ENCODE data around the gene TGIF2.
"Not testable (repeated sequence)": the region's sequence is repeated elsewhere in the genome, so short reads cannot be mapped to it uniquely, and the experiment has no call there.

Gene TGIF2

DNA sequence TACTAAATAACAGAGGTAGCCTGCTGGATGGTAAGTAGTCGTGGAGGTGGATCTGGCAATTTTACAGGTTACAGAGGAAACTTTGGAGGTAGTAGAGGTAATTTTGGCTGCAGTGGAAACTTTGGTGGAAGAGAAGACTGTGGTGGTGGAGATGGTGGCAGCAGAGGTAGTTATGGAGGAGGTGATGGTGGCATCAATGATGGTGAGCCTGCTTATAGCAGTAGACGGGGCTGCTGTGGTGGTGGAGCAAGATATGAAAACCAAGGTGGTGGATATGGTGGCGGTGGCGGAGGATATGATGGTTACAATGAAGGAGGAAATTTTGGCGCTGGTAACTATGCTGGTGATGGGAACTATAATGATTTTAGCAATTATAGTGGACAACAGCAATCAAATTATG is 47.5 kb downstream of the TGIF2 start:
- no peak for DNase-seq (ENCODE audit: low read depth)

DNA sequence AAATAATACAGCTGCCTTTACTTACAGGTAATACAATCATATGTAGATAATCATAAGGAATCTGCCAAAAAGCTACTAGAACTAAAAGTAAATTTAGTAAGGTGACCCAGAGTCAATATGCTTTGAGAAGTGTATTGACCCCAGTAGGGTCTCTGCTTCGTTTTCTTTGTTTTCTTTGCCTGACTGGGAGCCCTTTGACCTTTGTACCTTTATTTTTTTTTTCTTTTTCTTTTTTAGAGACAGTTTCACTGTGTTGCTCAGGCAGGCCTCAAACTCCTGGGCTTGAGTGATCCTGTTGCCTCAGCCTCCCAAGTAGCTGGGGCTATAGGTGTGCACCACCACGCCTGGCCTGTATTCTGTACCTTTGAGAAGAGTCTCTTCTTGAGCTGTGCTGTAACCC is 50.0 kb downstream of the TGIF2 start:
- DNase-seq (ENCODE audit: low read depth): no peak

DNA sequence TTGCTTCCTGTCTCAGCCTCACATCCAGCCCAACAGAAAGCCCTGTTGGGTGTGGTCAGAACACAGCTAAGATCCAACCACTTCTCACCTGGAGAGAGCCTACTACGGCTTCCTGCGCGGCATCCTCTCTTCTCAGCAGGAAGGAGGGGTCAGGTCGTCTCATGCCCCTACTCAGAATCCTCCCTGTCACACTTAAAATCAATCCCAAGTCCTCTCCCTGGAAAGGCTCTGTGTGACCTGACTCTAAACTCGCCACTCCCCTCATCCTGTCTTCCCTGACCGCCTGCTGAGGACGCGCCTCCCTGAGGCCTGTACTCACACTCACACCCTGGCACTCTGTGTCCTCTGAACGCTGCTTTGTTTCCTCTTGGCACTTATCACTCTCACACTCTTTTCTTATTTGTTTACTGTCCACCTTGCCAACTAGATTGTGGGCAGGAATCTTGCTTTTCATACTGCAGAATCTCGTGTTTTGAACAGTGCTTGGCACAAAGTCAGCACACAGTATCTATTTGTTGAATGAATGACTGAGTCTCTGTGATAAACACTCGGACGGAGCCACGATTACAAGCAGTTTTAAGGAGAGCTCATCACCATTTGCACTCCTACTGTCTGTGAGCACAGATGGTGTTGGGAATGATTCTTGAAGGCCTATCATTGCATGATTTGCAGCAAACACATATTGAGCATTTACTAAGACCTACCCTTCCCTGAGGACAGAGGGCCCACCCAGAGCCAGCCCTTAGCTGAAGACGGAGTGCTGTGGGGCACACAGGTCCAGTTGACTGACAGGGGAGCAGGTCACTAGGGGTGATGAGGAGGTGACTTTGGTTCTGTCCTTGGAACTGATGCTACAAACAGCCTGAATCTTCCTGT is 50.9 kb downstream of the TGIF2 start:
- DNase-seq (ENCODE audit: low read depth): no peak

DNA sequence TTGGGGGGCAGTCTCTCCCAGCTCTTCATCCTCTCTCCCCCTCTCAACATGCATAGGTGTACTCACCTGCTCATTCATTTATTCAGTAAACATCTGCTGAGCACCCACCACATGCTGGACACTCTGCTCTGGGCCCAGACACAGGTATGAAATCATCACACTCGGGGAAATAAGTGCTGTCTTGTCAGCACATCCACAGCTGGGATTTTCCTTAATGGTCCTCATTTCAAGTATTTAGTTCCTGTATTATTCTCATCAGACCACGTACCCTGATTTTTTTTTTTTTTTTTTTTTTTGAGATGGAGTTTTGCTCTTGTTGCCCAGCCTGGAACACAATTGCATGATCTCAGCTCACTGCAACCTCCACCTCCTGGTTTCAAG is 51.5 kb downstream of the TGIF2 start:
- no peak for DNase-seq (ENCODE audit: low read depth)

DNA sequence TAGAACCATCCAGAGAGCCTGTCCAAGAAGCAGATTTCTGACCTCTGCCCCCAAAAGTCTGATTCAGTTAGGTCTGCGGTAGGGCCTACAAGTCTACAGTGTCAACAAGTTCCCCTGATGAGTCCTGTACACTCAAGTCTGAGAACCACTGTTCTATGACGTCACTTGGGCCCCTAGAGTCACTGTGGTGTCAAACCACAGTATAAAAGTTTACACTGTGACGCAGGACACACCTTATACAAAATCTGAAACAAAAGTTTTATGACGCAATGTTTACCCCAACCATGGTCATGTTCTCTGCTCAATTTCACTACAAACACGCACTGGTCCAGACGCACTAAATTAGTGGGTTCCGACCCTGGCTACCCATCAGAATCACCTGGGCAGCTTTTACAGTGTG is 54.7 kb downstream of the TGIF2 start:
- peak; percentile 25 for DNase-seq (ENCODE audit: low read depth)

DNA sequence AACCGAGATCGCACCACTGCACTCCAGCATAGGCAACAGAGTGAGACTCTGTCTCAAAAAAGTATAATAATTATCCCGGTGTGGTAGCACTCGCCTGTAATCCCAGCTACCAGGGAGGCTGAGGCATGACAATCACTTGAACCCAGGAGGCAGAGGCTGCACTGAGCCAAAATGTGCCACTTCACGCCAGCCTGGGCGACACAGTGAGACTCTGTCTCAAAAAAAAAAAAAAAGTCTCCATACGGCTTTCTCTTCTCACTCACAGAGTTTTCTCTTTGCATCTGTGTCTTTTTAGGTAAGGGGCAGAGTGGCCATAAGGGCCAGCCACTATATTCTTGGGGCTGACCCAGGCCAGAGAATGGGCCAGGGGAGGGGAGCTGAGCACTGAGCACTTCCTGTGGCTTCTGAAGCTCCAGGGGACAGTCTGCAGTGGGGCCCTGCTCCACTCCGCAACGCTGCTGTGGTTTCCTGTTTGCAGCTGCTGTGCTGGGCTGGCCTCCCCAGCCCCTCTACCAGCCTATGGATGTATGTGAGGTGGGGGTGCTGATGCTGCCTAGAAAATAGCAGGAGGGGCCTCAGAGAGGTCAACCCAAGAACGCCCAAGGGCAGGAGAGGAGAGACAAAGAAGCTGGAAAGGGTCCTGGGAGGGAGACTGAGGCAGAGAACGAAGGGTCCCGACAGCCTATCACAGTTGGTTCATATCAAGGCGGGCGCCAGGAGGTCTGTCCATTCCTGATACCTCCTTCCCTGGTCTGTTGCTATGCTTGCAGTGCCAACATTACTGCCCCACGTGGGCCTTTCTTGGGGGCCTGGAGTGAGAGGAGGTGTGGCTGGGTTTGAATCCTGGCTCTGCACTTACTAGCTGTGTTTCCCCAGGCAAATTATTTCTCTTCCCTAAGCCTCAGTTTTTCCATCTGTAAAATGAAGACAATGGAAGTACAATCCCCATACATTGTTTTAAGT is 56.6 kb downstream of the TGIF2 start:
- no peak for DNase-seq (ENCODE audit: low read depth)

DNA sequence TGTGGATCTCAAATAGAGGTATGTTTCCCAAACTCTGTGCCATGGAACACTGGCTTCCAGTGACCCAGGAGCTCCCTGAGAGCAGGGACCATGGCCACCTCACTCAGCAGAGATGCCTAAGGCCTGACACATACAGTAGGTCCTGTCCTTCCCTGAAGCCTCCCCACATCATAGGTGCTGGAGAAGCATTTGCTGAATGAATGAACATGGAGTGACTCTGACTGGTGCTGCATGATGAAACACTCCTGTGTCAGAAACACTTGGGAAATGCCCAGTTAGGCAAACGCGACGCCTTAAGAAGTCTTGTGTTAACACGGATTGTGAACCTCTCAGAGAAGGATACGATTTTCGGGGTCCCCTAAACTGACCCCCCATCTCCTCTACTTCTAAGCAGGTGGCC is 58.2 kb downstream of the TGIF2 start:
- no peak for DNase-seq (ENCODE audit: low read depth)

GRCh38 chr20:36632147-36632486 is 58.7 kb downstream of the TGIF2 start:
- DNase-seq (ENCODE audit: low read depth): no peak

DNA sequence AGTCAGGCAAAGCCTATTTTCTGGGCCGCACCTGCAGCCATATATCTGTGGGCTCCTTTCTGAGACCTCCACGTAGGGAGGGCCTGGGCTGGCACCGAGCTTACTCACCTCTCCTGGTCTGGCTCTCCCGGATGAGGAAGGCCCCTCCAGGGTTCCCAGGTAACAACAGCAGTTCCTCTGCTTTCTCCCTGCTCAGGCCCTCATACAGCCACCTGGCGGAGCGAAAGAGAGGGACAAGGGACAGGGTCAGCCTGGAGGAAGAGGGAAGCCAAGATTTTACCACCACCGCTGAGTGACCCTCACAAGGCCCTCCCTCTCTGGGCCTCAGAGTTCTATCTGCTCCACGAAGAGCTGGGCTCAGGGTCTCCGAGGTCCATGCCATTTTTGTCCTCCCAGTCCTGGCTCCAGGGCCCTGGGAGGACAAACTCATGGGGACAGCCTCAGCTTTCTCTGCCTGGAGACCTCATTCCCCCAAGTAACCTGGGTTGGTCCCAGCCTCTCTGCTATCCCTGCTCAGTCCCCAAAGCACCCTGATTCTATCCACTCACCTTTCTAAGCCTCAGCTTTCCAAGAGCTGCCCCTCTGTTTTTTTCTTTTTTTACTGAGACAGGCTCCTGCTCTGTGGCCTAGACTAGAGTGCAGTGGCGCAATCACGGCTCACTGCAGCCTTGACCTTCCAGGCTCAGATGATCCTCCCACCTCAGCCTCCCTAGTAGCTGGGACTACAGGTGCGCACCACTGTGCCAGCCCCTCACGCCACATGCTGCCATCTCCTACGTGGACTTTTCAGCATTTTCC is 59.3 kb downstream of the TGIF2 start:
- DNase-seq (ENCODE audit: low read depth): no peak

GRCh38 chr20:36633285-36633772 is 59.9 kb downstream of the TGIF2 start:
- no peak for DNase-seq (ENCODE audit: low read depth)

DNA sequence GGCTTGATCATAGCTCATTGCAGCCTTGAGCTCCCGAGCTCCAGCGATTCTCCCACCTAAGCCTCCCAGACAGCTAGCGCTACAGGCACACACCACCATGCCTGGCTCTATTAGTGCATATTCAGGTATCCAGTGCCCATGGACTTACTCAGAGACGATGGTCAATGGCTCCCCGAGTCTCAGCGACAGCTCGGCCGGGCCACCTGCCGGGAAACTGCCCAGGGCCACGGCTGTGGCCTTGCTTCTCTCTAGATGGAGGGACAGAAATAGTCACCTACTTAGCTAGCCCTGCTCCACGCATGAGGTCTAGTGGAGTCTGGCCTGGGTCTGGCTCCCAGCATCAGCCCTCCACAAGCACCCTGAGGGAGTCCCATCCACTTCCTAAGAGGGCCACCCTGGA is 60.9 kb downstream of the TGIF2 start:
- no peak for DNase-seq (ENCODE audit: low read depth)

- not testable (repeated sequence) for DNase-seq (ENCODE audit: low read depth)
Observed at GRCh38 chr20:36638876-36639400, 65.5 kb downstream of the TGIF2 start.

DNA sequence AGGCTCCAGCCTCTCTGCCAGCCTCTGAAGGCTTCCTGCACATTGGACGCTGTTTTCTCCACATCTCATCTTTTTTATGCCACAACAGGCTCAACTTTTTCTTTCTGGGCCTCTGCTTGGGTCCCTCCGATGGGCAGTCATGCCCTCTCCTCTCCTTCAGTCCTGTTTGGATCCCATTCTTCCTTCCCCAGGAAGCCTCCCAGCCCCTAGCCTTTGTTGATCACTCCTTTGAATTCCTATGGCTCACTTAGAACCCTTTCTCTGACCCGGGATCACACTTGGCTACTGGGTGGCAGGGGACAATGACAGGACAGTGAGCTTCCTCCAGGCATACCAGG is 68.1 kb downstream of the TGIF2 start:
- DNase-seq (ENCODE audit: low read depth): no peak

GRCh38 chr20:36642136-36642535 is 68.7 kb downstream of the TGIF2 start:
- DNase-seq (ENCODE audit: low read depth): no peak
